WTC11 (cell line): ENCODE measurements around the gene CIPC. TPM values are rescaled to one million over a fixed set of nuclear protein-coding genes. Genes with fewer than 3 reads are reported as not detected.
A peak's percentile ranks its signal among the peaks of the same experiment; 100 is the strongest.

Experiments used
- ATAC-seq: fragments of 200-7000 bp; cut with Tn5 transposase; 2 replicates; pipeline ENCODE4 v1.10.0; 2021; ENCODE audit warnings: mild to moderate bottlenecking, moderate library complexity
- CTCF ChIA-PET: fragments of 300-600 bp; sonication (Branson Sonifier 250); formaldehyde crosslinking; loops from one replicate; lab custom pipeline; 2021; ENCODE audit warnings: antibody characterized with exemption; lab: Charles Lee
- POLR2A ChIA-PET: fragments of 350-600 bp; sonication (Branson Sonifier 250); formaldehyde crosslinking; loops from one replicate; lab custom pipeline; 2021; ENCODE audit warnings: antibody characterized with exemption; lab: Charles Lee
- DNase-seq: peaks from one replicate; pipeline ENCODE4 v3.0.0; 2021; ENCODE audit warnings: low spot score
- H3K27ac Mint-ChIP-seq: 2 replicates; pipeline ENCODE4 v1.8.0; 2021; ENCODE audit warnings: mixed read lengths
- H3K27me3 Mint-ChIP-seq: 2 replicates; pipeline ENCODE4 v1.8.0; 2021; ENCODE audit warnings: low read depth, mild to moderate bottlenecking, moderate library complexity, mixed read lengths
- H3K36me3 Mint-ChIP-seq: 2 replicates; pipeline ENCODE4 v1.8.0; 2021; ENCODE audit warnings: mixed read lengths
- H3K4me1 Mint-ChIP-seq: 2 replicates; pipeline ENCODE4 v1.8.0; 2022; ENCODE audit warnings: mixed read lengths
- H3K4me3 Mint-ChIP-seq: 2 replicates; pipeline ENCODE4 v1.8.0; 2021; ENCODE audit warnings: mild to moderate bottlenecking, moderate library complexity, mixed read lengths
- H3K9me3 Mint-ChIP-seq: 2 replicates; pipeline ENCODE4 v1.8.0; 2021; ENCODE audit warnings: mixed read lengths
- ARID4B ChIP-seq: sonication (generic); formaldehyde crosslinking; IDR thresholded peaks from 2 replicates; pipeline ENCODE4 v1.8.0; 2023; ENCODE audit warnings: missing genetic modification reagents, mild to moderate bottlenecking, borderline replicate concordance
- CTCF ChIP-seq: fragments of 200-600 bp; IDR thresholded peaks from 2 replicates; pipeline ENCODE4 v1.8.0; 2022; ENCODE audit warnings: antibody characterized with exemption
- FOXP4 ChIP-seq: sonication (generic); formaldehyde crosslinking; IDR thresholded peaks from 2 replicates; pipeline ENCODE4 v1.8.0; 2022; ENCODE audit warnings: mild to moderate bottlenecking, missing genetic modification reagents
- KAT7 ChIP-seq: sonication (generic); formaldehyde crosslinking; IDR thresholded peaks from 2 replicates; pipeline ENCODE4 v1.8.1; 2023; ENCODE audit warnings: missing genetic modification reagents, mild to moderate bottlenecking, borderline replicate concordance
- NR2C2 ChIP-seq: sonication (generic); formaldehyde crosslinking; IDR thresholded peaks from 2 replicates; pipeline ENCODE4 v1.8.0; 2022; ENCODE audit warnings: mild to moderate bottlenecking, missing genetic modification reagents
- NR3C1 ChIP-seq: sonication (generic); formaldehyde crosslinking; conservative IDR thresholded peaks from 2 replicates; pipeline ENCODE4 v1.8.1; 2023; ENCODE audit warnings: low read depth, mild to moderate bottlenecking, missing genetic modification reagents
- PRDM15 ChIP-seq: sonication (generic); formaldehyde crosslinking; IDR thresholded peaks from 2 replicates; pipeline ENCODE4 v1.8.0; 2022; ENCODE audit warnings: missing genetic modification reagents
- SOX15 ChIP-seq: fragments of 250-450 bp; sonication (Bioruptor Pico); IDR thresholded peaks from 2 replicates; pipeline ENCODE4 v1.9.0; 2021; ENCODE audit warnings: mild to moderate bottlenecking
- TP53 ChIP-seq: sonication (generic); formaldehyde crosslinking; IDR thresholded peaks from 2 replicates; pipeline ENCODE4 v1.8.1; 2023; ENCODE audit warnings: mild to moderate bottlenecking, missing genetic modification reagents
- ZMAT4 ChIP-seq: fragments of 250-450 bp; sonication (Bioruptor Pico); IDR thresholded peaks from 2 replicates; pipeline ENCODE4 v1.9.0; 2021; ENCODE audit warnings: mild to moderate bottlenecking
- ZNF138 ChIP-seq: sonication (generic); formaldehyde crosslinking; conservative IDR thresholded peaks from 2 replicates; pipeline ENCODE4 v1.8.1; 2022; ENCODE audit warnings: mild to moderate bottlenecking, moderate library complexity, missing genetic modification reagents
- ZNF317 ChIP-seq: sonication (generic); formaldehyde crosslinking; IDR thresholded peaks from 2 replicates; pipeline ENCODE4 v1.8.1; 2023; ENCODE audit warnings: low read depth, mild to moderate bottlenecking, moderate library complexity, missing genetic modification reagents, borderline replicate concordance
- total RNA-seq: library from RNA; stranded (reverse); gene quantifications from 3 replicates; pipeline ENCODE4 v1.2.3, GENCODE V29; 2021
- TF ChIP-seq, protein P1 (sequence below): sonication (generic); formaldehyde crosslinking; conservative IDR thresholded peaks from 2 replicates; pipeline ENCODE4 v1.8.1; 2022; ENCODE audit warnings: mild to moderate bottlenecking, missing genetic modification reagents
- TF ChIP-seq, protein P2 (sequence below): sonication (generic); formaldehyde crosslinking; IDR thresholded peaks from 2 replicates; pipeline ENCODE4 v1.8.0; 2022; ENCODE audit warnings: mild to moderate bottlenecking, missing genetic modification reagents
- TF ChIP-seq, protein P3 (sequence below): fragments of 250-450 bp; sonication (Bioruptor Pico); conservative IDR thresholded peaks from 2 replicates; pipeline ENCODE4 v1.9.0; 2021; ENCODE audit warnings: mild to moderate bottlenecking
- TF ChIP-seq, protein P4 (sequence below): sonication (generic); formaldehyde crosslinking; IDR thresholded peaks from 2 replicates; pipeline ENCODE4 v1.8.1; 2022; ENCODE audit warnings: low read depth, mild to moderate bottlenecking, moderate library complexity, missing genetic modification reagents, borderline replicate concordance

CIPC gene
- total RNA-seq, 1 experiment from 2014 or later, result 25.4 TPM

- TF ChIP-seq ARID4B (CRISPR knock-in tag) (peak; percentile 46; the same call in 1 of the 2 replicates), SOX15 (CRISPR knock-in tag) (no peak), NR3C1 (CRISPR knock-in tag) (0 out of 2 replicates have a peak, but pooled peaks have one; percentile 83), NR2C2 (CRISPR knock-in tag) (no peak), ZMAT4 (no peak), FOXP4 (peak; percentile 14), PRDM15 (CRISPR knock-in tag) (no peak), TP53 (CRISPR knock-in tag) (peak; percentile 76; the same call in 1 of the 2 replicates)
- TF ChIP-seq, protein P1, sequence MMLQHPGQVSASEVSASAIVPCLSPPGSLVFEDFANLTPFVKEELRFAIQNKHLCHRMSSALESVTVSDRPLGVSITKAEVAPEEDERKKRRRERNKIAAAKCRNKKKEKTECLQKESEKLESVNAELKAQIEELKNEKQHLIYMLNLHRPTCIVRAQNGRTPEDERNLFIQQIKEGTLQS (CRISPR knock-in tag), result no peak
- TF ChIP-seq, protein P2, sequence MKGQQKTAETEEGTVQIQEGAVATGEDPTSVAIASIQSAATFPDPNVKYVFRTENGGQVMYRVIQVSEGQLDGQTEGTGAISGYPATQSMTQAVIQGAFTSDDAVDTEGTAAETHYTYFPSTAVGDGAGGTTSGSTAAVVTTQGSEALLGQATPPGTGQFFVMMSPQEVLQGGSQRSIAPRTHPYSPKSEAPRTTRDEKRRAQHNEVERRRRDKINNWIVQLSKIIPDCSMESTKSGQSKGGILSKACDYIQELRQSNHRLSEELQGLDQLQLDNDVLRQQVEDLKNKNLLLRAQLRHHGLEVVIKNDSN (CRISPR knock-in tag), result peak; percentile 97
- TF ChIP-seq, all 79 proteins: peak for 28
Measured at GRCh38 chr14:77097700-77098528, at the start of gene CIPC (continued).

- POLR2A ChIA-PET, result interaction anchor here (0.6 to 0.7 kb wide), 2 partner anchors 22 to 143 kb away, joined by 4 read pairs; no protein-coding TSS in a partner anchor
- H3K4me1 Mint-ChIP-seq, result peaks cover 14% of the 10 kb centered on the region
- ATAC-seq, result no peak
- TF ChIP-seq, protein P3, sequence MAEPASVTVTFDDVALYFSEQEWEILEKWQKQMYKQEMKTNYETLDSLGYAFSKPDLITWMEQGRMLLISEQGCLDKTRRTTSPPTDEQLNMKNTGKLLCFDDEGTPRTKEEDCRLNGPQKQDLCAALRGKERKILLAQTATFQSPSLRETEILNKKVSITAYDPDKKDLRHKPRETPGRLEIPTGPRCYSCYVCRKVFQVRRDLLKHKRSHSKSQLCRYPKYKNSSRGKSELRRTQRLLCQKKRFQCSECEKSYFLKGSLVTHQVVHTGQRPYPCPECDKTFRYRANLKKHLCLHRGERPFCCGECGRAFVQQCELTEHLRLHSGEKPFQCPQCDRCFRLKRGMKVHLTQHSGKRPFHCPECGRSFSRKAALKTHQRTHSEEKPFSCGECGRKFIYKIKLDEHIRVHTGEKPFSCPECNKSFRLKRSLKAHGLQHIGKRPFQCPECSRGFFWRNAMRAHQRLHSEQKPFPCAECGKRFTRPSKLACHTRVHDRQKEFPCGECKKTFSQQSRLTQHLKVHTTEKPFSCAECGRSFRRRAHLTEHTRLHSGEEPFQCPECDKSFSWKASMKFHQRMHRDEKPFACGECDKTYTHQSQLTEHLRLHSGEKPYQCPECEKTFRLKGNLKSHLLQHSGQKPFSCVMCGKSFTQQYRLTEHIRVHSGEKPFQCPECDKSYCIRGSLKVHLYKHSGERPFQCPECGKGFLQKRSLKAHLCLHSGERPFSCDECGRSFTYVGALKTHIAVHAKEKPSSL (CRISPR knock-in tag), result no peak
- TF ChIP-seq CTCF (no peak), ZNF138 (CRISPR knock-in tag) (no peak), KAT7 (CRISPR knock-in tag) (no peak), ZNF317 (CRISPR knock-in tag) (no peak)
- TF ChIP-seq, protein P4, sequence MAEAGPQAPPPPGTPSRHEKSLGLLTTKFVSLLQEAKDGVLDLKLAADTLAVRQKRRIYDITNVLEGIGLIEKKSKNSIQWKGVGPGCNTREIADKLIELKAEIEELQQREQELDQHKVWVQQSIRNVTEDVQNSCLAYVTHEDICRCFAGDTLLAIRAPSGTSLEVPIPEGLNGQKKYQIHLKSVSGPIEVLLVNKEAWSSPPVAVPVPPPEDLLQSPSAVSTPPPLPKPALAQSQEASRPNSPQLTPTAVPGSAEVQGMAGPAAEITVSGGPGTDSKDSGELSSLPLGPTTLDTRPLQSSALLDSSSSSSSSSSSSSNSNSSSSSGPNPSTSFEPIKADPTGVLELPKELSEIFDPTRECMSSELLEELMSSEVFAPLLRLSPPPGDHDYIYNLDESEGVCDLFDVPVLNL (CRISPR knock-in tag), result no peak
Measured at GRCh38 chr14:77051116-77051515, 46.9 kb upstream of the CIPC start.

More at GRCh38 chr14:77051116-77051515, 46.9 kb upstream of the CIPC start:
- DNase-seq, result no peak
- no peak overlapping the region for H3K4me3 Mint-ChIP-seq
- CTCF ChIA-PET, result interaction anchor here (0.6 to 3.5 kb wide), 7 partner anchors 27 to 175 kb away, joined by 3 to 25 read pairs (median 5); no protein-coding TSS in a partner anchor
- no peak overlapping the region for H3K27ac Mint-ChIP-seq
- no peaks in the 10 kb centered on the region; the same call in 1 of the 2 replicates for H3K27me3 Mint-ChIP-seq
- H3K36me3 Mint-ChIP-seq, result peaks cover 7% of the 10 kb centered on the region
- H3K9me3 Mint-ChIP-seq, result peaks cover 7% of the 10 kb centered on the region
